Stimulated activated CD4-positive, alpha-beta T cell treated with anti-CD3 and anti-CD28 coated beads, Interleukin-2, amount 100 ng/mL, for 4 hours (primary cell): ENCODE results near the gene OR51T1.

Experiments used
- DNase-seq: peaks from one replicate; pipeline ENCODE4 v3.0.0-alpha.2; 2020; ENCODE audit warnings: low read depth

OR51T1 gene

GRCh38 chr11:4926608-4927007 lies 44.9 kb downstream of the OR51T1 start:
- no peak for DNase-seq
